ENCODE measurements around the gene CC2D1B. TPM values are rescaled to one million over a fixed set of nuclear protein-coding genes. Genes with fewer than 3 reads are reported as not detected.

The CC2D1B gene
- total and polyA plus RNA-seq, 9 of the 15 experiments (the other 6 are each of a cell fraction or from before 2014, with no cell fraction given), result 1.2 to 33.6 (median 25.5) TPM

DNA sequence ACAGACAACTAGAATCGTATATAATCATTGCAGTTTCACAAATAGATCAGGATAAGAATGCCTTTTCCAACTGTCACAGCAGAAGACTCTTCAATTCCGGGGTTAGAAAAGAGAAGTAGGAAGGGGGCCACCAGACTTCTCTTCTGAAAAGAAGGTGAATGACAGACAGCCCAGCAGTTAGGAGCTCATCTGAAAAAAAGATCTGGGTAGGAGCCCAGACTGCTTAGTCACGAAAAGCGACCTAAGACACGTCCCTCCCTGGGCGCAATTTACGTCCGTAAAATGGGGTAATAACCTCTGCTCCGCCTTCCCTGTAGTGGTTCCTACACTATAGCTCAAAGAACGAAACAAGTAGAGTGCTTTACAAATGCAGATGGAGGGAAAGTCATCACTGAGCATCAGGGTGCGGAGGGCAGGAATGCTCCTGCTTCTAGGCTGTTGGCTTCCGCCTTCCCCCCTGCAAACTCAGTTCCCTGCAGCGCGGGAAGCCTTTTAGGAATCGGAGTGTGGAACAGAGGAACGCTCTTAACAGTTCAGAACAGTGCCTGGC is 37.6 kb upstream of the CC2D1B start (continued):
- TF ChIP-seq KAT8 (IDR thresholded peaks at IDR 0.05; ENCODE audit: low read depth) (no peak), SIX5 (IDR thresholded peaks at IDR 0.05; ENCODE audit: borderline replicate concordance in 1 of 2, insufficient read depth in 1 of 2, low read depth in 1 of 2, low read length in 2 of 2) (no peak), THRAP3 (IDR thresholded peaks at IDR 0.05; ENCODE audit: borderline replicate concordance) (peak; percentile 19; the same call in 1 of the 2 replicates), ZNF263 (CRISPR knock-in tag; IDR thresholded peaks at IDR 0.05; ENCODE audit: borderline replicate concordance) (no peak), CCAR2 (IDR thresholded peaks at IDR 0.05; ENCODE audit: low read depth, low read length) (no peak), TCFL5 (CRISPR knock-in tag; conservative IDR thresholded peaks at IDR 0.05) (no peak), ZBED1 (IDR thresholded peaks at IDR 0.05) (no peak), KLF1 (tag; IDR thresholded peaks at IDR 0.05) (no peak), IRF9 (tag; IDR thresholded peaks at IDR 0.05) (no peak), ZNF212 (CRISPR knock-in tag; IDR thresholded peaks at IDR 0.05) (no peak), ZNF253 (CRISPR knock-in tag; conservative IDR thresholded peaks at IDR 0.05) (no peak), HEY1 (CRISPR knock-in tag; IDR thresholded peaks at IDR 0.05; ENCODE audit: borderline replicate concordance) (no peak), MAX (CRISPR knock-in tag; IDR thresholded peaks at IDR 0.05) (no peak), ZNF133 (CRISPR knock-in tag; IDR thresholded peaks at IDR 0.05) (no peak), MAFK (IDR thresholded peaks at IDR 0.05; ENCODE audit: low read length) (peak; percentile 80)
- TF ChIP-seq, protein P1, sequence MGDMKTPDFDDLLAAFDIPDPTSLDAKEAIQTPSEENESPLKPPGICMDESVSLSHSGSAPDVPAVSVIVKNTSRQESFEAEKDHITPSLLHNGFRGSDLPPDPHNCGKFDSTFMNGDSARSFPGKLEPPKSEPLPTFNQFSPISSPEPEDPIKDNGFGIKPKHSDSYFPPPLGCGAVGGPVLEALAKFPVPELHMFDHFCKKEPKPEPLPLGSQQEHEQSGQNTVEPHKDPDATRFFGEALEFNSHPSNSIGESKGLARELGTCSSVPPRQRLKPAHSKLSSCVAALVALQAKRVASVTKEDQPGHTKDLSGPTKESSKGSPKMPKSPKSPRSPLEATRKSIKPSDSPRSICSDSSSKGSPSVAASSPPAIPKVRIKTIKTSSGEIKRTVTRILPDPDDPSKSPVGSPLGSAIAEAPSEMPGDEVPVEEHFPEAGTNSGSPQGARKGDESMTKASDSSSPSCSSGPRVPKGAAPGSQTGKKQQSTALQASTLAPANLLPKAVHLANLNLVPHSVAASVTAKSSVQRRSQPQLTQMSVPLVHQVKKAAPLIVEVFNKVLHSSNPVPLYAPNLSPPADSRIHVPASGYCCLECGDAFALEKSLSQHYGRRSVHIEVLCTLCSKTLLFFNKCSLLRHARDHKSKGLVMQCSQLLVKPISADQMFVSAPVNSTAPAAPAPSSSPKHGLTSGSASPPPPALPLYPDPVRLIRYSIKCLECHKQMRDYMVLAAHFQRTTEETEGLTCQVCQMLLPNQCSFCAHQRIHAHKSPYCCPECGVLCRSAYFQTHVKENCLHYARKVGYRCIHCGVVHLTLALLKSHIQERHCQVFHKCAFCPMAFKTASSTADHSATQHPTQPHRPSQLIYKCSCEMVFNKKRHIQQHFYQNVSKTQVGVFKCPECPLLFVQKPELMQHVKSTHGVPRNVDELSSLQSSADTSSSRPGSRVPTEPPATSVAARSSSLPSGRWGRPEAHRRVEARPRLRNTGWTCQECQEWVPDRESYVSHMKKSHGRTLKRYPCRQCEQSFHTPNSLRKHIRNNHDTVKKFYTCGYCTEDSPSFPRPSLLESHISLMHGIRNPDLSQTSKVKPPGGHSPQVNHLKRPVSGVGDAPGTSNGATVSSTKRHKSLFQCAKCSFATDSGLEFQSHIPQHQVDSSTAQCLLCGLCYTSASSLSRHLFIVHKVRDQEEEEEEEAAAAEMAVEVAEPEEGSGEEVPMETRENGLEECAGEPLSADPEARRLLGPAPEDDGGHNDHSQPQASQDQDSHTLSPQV (IDR thresholded peaks at IDR 0.05), result no peak
- TF ChIP-seq, protein P2, sequence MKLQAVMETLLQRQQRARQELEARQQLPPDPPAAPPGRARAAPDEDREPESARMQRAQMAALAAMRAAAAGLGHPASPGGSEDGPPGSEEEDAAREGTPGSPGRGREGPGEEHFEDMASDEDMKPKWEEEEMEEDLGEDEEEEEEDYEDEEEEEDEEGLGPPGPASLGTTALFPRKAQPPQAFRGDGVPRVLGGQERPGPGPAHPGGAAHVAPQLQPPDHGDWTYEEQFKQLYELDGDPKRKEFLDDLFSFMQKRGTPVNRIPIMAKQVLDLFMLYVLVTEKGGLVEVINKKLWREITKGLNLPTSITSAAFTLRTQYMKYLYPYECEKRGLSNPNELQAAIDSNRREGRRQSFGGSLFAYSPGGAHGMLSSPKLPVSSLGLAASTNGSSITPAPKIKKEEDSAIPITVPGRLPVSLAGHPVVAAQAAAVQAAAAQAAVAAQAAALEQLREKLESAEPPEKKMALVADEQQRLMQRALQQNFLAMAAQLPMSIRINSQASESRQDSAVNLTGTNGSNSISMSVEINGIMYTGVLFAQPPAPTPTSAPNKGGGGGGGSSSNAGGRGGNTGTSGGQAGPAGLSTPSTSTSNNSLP (IDR thresholded peaks at IDR 0.05; ENCODE audit: borderline replicate concordance, low read depth, low read length), result no peak
- TF ChIP-seq, protein P3, sequence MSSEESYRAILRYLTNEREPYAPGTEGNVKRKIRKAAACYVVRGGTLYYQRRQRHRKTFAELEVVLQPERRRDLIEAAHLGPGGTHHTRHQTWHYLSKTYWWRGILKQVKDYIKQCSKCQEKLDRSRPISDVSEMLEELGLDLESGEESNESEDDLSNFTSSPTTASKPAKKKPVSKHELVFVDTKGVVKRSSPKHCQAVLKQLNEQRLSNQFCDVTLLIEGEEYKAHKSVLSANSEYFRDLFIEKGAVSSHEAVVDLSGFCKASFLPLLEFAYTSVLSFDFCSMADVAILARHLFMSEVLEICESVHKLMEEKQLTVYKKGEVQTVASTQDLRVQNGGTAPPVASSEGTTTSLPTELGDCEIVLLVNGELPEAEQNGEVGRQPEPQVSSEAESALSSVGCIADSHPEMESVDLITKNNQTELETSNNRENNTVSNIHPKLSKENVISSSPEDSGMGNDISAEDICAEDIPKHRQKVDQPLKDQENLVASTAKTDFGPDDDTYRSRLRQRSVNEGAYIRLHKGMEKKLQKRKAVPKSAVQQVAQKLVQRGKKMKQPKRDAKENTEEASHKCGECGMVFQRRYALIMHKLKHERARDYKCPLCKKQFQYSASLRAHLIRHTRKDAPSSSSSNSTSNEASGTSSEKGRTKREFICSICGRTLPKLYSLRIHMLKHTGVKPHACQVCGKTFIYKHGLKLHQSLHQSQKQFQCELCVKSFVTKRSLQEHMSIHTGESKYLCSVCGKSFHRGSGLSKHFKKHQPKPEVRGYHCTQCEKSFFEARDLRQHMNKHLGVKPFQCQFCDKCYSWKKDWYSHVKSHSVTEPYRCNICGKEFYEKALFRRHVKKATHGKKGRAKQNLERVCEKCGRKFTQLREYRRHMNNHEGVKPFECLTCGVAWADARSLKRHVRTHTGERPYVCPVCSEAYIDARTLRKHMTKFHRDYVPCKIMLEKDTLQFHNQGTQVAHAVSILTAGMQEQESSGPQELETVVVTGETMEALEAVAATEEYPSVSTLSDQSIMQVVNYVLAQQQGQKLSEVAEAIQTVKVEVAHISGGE (CRISPR knock-in tag; IDR thresholded peaks at IDR 0.05), result no peak
